Stimulated activated CD8-positive, alpha-beta memory T cell treated with anti-CD3 and anti-CD28 coated beads, Interleukin-7, amount 100 ng/mL, for 4 hours (primary cell): ENCODE measurements around the gene ZCCHC2.

ENCODE experiments used
- DNase-seq, 2 donors: peaks; one replicate each; pipeline ENCODE4 v3.0.0-alpha.2; 2020; ENCODE audit warnings: low read depth in 2 of 2

The ZCCHC2 gene

DNA sequence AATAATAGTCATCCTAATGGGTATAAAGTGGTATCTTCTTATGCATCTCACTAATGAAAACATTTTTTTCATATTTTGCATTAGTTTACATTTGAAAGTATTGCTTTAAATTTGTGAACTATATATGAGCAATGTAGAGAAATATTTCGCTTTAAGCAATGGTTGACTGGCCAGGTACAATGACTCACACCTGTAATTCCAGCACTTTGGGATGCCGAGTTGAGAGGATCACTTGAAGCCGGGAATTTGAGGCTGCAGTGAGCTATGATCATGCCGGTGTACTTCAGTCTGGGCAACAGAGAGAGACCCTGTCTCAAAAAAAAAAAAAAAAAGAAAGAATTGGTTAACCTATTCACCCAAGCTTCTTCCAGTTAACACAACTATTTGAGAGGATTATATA, 15.1 kb downstream of the ZCCHC2 start:
- no peak for DNase-seq

DNA sequence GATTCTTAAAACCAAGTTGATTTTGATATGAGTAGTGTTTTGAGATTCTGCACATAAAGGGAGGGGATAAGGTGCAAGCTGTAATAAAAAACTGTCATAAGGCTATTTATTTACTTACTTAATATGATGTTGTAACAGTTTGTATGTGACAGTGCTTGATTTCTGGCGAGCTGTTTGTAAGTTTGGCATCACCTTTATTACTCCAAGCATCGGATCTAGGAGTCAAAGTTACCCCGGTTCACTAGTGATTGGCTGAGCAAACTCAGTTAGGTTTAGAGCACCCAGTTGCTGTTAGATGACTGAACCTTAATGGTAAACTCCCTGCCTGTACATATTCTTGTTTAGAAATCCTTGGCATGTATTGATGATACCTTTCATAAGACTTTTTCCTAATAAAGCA, 16.1 kb downstream of the ZCCHC2 start:
- no peak for DNase-seq

DNA sequence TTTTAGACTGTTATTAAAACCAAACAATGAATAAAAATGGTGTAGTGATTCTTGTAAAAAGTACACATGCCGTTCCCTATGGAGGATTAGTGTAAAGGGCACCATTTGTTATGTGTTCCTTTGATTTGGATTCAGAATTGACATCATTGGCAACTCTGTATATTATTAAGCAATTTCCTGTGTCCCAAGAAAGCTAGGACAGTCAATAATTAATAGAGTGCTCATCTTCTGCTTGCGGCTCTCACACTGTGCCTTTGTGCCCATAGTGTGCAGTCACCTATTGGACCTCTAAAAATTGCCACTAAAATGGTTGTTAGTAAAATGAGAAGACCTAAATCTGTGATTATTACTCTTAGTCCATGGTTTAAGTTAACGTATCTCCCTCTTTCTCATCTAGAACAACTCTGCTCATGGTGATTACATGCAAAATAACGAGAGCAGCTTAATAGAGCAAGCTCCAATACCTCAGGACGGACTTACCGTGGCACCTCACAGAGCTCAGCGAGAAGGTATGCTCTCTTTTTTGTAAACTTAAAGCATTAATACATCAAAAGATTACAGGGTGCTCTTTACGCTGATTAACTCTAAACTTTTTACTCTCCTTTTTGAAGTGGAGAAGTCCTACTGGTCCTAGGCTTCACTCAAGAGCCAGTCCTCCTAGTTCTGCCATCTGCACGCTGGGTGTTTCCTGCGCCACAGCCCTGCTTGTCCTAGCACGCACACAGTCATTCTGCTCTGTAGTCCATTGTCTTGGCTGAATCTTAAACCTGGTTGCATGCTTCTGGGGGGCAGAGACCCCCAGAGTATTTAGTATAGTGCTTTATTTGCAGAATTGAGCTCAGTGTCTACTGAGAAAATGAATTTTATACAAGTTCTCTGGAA, 16.7 kb downstream of the ZCCHC2 start:
- no peak for DNase-seq

DNA sequence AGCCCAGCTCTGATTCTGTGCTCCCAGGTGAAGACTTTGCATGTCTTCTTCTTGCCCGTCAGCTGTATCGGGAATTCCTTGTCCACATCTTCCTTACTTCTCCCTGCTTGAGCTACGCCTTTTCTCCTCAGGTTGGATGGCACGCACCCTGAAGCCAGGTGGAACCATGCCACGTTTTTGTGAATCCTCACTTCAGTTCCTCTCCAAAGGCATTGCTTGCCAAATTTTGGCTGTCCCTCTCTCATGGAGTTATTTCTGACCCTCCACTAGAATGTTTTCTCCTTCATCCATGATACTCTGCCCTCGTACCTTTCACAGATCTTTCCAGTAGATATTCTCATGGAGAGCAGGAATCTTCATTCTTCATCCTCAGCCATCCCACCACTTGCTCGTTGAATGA, 20.2 kb downstream of the ZCCHC2 start:
- DNase-seq: no peak

DNA sequence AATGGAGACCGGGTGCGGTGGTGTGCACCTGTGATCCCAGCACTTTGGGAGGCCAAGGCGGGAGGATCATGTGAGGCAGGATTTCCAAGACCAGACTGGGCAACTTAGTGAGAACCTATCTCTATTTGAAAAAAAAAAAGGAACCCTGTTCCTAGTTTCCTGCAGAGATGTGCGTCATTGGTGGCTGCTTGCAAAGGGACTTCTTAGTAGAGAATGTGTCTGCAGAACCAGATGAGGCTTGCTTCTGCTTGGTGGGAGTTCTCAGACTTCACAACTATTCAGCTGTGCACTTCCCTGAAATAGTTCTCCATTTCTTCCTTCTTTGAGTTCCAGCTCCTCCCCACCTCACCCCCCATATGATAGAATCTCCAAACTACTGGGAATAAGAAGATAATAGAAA, 22.3 kb downstream of the ZCCHC2 start:
- no peak for DNase-seq

DNA sequence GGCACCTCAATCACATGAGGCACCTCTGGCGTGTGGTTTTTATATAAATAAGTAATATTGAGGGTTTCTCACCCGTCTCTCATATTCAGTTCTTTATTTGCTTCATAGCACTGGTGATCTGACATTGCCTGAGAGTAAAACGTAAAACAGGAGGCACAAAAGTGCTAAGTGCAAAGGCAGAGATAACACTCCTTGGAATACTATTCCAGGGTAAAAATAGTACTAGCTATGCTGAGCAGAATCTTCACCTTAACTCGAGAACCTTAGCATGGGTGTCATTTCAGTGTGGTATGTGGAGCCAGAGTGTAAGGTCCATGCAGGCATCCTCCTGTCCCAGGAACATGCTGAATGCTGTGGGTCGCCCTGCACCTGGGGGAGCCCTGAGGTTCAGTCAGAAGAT, 26.9 kb downstream of the ZCCHC2 start:
- DNase-seq: no peak

DNA sequence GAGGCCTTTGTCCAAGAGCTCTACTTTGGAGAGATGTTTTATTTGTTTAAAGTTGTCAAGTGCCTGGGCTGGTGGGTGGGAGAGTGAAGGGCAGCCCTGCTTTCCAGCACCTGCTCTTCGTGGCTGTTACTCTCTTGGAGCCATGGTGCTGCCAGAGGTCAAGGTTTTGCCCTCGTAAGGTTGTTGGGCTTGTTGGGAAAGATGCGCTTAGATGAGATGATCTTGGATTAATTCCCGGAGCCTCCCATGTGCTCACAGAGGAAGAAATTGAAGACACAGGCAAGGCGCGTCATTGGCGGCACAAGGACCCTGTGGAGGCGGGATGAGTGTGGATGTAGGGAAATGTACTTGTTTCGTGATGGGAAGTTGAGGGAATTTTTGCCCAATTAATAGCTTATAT, 27.9 kb downstream of the ZCCHC2 start:
- DNase-seq: no peak

DNA sequence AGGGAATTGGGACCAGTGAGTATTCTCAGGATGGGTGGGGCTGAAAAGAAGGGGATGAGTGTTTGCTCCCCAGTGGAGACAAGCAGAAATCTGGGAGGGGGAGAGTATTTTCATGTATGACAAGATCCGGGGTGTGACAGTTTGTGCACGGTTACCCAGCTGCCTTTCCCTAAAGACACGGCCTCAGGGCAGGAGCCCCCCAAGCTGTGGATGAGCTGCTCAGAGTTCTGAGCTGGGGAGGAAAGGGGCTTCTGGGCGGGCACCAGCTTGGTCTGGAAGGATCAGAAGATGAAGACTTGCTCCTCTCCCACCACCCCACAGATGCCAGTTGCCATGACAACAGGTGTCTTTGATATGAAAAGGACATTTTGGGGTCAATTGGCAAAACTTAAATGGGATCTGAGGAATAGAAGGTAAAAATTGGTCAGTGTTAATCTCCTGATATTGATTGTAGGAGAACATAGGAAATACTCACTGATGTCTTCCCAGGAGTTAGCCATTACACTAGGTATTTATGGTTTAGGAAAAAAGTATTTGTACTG, 29.2 kb downstream of the ZCCHC2 start:
- no peak for DNase-seq

DNA sequence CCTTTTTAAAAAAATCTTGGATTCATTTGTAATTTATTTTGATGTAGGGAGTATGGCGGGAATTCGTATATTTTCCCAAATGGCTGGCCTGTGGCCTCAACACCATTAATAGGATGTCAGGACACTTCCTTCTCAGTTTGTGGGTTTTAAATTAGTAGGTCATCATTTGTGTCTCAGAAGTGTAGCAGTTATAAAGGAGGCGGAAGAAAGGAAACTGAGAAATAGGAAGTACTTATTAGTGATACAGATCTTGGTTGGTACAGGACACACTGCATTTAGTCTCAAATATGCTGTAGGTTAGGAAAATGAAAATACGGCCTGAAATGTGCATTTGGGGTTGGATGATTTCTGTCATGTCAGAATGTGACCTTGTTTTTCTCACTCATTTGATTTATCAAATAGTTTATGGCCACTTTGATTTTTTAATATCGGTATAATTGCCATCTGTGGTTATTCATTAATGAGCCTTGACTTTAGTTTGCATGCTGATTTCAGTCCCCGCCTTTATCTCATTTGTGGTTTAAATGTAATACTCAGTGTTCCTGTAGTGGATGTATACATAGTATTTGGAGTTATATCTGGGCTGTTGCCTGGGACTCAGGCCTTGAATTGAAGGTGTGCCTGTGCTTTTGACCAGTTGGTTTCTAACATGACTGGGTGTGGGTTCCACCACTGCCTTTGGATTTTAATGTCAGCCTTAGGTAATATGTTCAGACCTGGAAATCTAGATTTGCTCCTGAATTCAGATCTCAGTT, 31.4 kb downstream of the ZCCHC2 start:
- no peak for DNase-seq

DNA sequence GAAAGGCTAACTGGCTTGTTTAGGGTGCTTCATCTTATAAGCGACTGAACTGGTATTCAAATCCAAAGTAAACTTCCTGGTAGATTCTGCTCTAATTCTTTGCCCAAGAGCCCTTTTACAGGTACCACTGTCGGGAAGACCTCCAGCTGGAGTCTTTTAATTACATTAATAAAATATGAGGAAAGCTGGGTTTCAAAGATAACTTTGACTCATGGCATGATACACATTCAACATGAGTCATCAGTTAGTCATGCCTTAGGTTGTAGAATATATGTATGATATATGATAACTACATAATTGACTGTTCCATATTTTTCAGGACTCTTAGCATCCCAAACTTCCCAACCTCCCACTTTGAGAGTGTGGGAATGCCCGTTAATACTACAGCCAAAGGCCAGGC, 32.3 kb downstream of the ZCCHC2 start:
- DNase-seq: no peak

DNA sequence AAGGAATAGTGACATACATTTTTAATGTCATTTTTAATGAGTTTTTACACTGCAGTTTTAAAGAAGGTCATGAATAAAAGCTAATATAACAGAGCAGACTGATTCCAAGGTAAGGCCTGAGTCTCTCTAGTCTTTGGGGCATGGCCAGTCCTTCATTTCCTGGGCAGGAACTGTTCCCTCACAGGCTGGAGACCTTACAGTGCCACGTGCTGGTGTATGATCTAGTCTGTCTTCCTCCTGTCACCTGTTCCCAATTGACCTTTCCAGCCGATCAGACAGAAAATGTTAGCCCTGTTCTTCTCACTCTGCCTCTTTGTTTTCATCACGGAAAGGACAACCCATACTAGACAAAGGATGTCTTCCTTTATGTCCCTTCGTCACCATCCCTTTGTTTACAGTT, 33.6 kb downstream of the ZCCHC2 start:
- DNase-seq: no peak

DNA sequence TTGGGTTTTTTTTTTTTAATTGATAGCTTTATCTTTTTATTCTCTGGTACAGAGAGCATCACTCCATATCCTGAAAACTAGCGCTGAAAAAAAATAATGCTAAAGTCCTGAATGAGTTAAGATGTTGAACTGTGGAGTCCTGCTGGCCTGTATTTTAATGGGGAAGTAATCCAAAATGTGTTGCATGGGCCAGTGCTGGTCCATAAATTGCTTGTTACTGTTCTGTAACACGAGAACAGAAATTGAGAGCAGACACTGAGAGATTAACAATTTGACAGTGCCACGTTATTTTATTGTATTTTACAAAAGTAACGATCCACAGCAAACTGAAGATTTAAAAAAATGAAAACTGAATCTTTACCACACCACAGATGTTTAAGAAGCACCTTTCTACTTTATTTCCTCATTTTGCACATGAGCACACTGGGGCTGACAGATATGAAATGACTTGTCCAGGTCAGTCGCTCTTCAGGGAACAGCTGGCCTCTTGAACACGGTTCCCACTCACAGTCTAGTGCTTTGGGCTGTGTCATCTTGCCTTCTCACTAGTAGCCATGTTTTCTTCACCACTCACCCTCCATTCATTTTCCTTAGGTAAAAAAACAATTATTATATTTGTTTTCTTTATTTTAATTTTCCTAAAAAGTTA, 35.3 kb downstream of the ZCCHC2 start:
- DNase-seq: no peak

DNA sequence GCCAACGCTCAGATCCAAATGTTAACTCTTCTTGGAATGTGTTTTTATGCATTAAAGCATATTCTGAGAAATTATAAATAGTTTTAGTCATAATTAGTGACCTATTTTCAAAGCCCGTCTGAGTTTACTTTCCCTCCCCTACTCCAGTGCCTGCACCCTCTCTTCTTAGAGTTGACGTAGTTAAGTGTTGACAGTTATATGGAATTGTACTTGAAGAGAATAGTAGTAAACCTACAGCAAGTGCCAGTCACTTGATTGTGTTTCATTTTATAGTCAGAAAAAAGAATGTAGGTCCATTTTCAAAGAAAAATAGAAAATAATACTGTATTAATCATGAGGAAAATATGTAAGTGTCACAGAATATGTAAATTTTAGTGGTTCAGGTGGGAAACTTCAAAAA, 41.2 kb downstream of the ZCCHC2 start:
- DNase-seq: no peak

DNA sequence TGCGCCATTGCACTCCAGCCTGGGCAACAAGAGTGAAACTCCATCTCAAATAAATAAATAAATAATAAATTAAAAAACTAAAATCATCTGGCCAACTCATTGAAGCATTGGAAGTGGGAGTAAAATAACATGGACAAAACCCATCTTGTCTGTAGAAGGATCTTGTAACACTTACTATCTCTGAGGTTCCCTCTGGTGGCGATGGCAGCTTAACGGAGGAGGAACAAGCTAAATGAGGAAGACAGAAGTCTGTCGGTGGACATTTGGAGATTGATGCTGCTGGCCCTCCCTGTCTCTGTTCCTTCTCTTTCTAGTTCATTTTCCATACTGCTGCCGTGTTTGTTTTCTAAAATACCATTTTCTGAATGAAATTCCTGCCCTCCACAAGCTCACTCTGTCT, 43.4 kb downstream of the ZCCHC2 start:
- no peak for DNase-seq

DNA sequence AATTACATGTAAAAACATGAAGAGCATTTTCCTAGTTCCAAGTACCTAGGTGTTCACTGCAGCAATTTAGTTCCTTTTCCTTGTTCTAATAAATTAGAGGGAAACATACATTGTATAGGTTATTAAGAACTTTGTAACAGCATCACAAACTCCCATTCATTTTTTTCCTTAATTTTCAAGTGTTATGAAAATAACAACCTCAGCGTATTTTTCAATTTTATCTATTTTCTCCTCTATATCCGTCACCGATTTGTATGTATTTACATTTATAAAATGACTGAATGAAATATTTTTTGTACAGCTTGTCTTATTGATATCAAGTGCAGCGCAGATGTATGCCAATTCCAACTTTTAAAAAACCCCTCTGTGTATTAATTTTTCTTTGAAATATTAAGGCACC, 44.0 kb downstream of the ZCCHC2 start:
- DNase-seq: no peak

DNA sequence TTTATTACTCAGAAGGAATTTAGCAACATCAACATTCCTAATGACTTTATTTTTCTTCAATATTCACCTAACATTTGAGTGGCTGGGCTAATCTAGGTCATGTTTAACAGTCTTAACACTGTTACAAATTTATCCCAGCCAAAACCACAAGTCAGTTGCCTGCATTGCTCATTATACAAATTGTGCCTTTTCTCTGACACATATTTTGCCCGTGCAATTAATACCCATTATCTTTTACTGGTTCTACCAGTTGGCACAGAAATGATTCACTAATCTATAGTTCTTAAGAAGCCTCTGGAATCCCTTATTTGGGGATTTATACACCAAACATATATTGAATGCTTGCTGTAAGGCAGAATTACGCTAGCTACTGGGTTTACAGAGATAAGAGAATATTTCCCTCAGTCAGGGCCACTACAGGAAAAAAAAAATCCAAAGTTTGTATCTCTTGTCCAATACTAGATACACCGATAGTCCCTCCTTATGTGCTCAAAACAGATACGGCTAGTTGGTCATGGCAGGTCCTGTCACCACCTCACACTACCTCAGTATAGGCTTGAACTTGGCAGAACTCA, 46.3 kb downstream of the ZCCHC2 start:
- no peak for DNase-seq

DNA sequence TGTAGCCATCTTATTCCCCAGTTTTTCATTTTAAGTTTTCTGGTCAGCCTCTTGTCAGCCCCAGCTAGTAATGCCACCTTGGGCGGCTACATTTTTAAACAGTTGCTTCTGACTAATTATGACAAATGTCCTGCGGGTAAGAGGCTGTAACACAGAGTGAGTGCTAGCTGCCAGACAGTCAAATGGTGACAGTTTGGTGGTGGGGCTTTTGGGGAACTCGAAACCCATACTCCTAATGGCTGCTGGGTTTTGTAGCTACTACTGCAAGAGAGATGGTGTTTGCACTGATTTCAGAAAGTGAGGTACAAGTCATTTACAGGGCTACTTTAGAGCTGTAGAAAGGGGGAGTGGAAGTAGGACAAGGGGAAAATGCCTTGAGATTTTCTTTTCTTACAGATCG, 48.2 kb downstream of the ZCCHC2 start:
- no peak for DNase-seq

DNA sequence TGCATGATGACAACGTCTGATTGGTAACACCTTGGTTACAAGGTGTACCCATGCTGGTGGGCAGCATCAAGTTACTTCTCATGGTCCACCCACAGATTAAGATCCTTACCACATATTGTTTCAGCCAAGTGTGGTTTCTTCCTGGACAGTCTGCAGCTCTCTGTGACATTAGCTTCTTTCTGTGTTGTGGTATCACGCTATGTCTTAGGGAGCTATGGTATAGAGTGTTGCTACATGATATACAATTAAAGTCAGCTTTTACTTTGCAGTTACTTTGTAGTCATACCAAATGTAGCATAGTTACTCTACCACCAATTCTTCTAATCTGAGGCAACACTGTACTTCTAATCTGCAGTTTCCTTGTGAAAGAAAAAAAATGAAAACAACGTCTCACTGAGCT, 48.8 kb downstream of the ZCCHC2 start:
- DNase-seq: no peak

DNA sequence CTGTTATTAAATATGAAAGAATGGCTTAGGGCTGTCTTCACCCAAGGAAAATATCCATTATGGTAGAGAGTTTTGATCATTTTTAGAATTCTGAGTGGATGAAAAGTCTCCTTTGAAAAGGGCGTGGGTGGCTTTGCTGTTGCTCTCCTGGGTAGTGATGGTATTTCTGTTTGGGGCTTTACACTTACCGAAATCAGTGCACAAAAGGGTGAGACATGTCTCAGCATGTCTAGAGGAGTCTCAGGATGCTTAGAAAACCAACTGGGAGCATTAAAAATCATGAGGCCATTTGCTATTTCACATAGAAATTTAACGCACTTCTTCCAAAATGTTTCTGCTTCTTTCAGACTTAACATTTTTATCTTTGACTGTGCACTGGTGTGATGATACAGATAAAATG, 49.6 kb downstream of the ZCCHC2 start:
- DNase-seq: no peak

DNA sequence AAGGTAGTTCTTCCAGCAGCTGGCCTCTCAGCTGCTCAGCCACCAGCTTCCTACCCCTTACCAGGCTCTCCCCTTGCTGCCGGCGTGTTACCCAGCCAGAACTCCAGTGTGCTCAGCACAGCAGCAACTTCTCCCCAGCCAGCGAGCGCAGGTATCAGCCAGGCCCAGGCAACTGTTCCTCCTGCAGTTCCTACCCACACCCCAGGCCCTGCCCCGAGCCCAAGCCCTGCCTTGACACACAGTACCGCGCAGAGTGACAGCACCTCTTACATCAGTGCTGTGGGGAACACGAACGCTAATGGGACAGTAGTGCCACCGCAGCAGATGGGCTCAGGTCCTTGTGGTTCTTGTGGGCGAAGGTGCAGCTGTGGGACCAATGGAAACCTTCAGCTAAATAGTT, 52.0 kb downstream of the ZCCHC2 start:
- DNase-seq: no peak

DNA sequence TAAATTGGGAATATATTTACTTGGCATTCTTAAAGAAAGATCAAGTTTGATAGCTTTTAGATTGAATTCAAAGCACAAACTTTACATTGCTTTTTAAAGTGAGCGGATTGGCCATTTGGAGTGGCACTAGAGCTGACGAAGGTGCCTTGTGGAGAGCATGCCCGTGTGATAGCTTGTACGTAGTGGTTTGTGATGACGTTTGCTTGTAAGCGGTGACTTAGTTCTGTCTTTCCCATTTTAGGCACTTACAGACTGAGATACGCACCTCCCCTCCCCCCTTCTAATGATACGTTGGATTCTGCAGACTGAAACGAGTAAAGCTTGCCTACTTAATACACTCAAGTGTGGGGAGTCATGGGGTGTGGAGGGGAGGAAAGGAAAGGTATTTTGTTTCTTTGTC, 53.4 kb downstream of the ZCCHC2 start:
- DNase-seq: no peak

DNA sequence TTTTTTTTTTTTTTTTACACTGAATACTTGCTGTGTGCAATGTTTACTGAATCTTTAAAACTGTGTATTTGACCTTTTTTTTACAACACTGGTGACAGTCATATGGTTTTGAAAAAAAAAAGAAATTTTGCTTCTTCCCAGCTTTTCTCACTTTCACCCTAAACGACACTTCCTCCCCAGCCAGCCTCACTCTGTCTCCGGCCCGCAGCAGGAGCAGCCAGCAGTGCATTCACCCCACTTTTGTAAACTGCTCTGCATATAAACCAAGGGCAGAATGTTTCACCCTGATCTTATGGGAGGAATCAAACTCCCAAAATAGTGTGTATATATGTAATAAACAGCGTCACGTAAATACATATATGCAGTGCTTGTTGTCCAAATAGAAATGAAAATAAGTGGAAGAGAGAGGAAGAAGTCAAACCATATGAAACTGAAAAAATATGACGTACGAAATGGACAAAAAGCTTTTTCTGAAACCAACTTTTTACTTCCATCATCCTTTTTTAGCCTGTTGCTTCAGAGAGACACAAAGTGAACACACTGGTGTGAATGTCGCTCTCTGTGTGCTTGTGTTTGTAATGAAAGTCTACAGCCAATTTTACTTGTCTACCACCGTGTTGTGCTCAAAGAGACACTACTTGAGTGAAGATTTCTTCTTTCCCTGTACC, 54.2 kb downstream of the ZCCHC2 start:
- no peak for DNase-seq
